Smooth muscle cell (in vitro differentiated cells): Measurements from ENCODE around the gene METRNL. TPM values are rescaled to one million over a fixed set of nuclear protein-coding genes. Genes with fewer than 3 reads are reported as not detected.
"Not testable (repeated sequence)": the region's sequence is repeated elsewhere in the genome, so short reads cannot be mapped to it uniquely, and the experiment has no call there.

Experiments used
- DNase-seq: peaks from one replicate; lab custom pipeline; 2025; ENCODE audit not compliant: unreplicated experiment; lab: John Stamatoyannopoulos, UW
- H2AFZ ChIP-seq: fragments of 200-600 bp; sonication (generic); 2 replicates; pipeline ENCODE4 v1.6.0; 2016; ENCODE audit warnings: antibody characterized with exemption, low read depth, mild to moderate bottlenecking
- H3F3A ChIP-seq: fragments of 200-600 bp; sonication (generic); 2 replicates; pipeline ENCODE4 v1.6.0; 2017; ENCODE audit warnings: antibody characterized with exemption, low read depth
- H3K27ac ChIP-seq: fragments of 200-600 bp; sonication (generic); 2 replicates; pipeline ENCODE4 v1.5.1; 2016; ENCODE audit warnings: low read depth, mild to moderate bottlenecking
- H3K27me3 ChIP-seq: fragments of 200-600 bp; sonication (generic); 2 replicates; pipeline ENCODE4 v1.6.1; 2016; ENCODE audit warnings: low read depth, mild to moderate bottlenecking
- H3K36me3 ChIP-seq: fragments of 200-600 bp; sonication (generic); 2 replicates; pipeline ENCODE4 v1.5.1; 2016; ENCODE audit warnings: low read depth
- H3K4me1 ChIP-seq: fragments of 200-600 bp; sonication (generic); 2 replicates; pipeline ENCODE4 v1.5.1; 2016; ENCODE audit warnings: low read depth
- H3K4me2 ChIP-seq: fragments of 200-600 bp; sonication (generic); 2 replicates; pipeline ENCODE4 v1.6.0; 2016; ENCODE audit warnings: mild to moderate bottlenecking
- H3K4me3 ChIP-seq: fragments of 200-600 bp; sonication (generic); 2 replicates; pipeline ENCODE4 v1.5.1; 2016; ENCODE audit warnings: mild to moderate bottlenecking
- H3K79me2 ChIP-seq: fragments of 200-600 bp; sonication (generic); 2 replicates; pipeline ENCODE4 v1.6.0; 2016; ENCODE audit warnings: low read depth, mild to moderate bottlenecking
- H3K9ac ChIP-seq: fragments of 200-600 bp; sonication (generic); 2 replicates; pipeline ENCODE4 v1.6.0; 2016; ENCODE audit warnings: low read depth
- H3K9me3 ChIP-seq: fragments of 200-600 bp; sonication (generic); replicated peaks from 2 replicates; pipeline ENCODE4 v1.5.1; 2016; ENCODE audit warnings: low read depth
- H4K20me1 ChIP-seq: fragments of 200-600 bp; sonication (generic); 2 replicates; pipeline ENCODE4 v1.6.0; 2016; ENCODE audit warnings: low read depth
- WGBS: methylation state at CpG from one replicate; pipeline ENCODE4 v1.1.7; 2016; ENCODE audit warnings: low lambda C conversion rate; 5-methylcytosine and 5-hydroxymethylcytosine counted together
- polyA plus RNA-seq: library from polyadenylated mRNA; unstranded; fragments of >200 nt; fragmentation: Nextera tagmentation; extraction: Ambion mirVana; gene quantifications from 2 replicates; pipeline ENCODE4 v1.2.1, GENCODE V29; 2016
- total RNA-seq: library from RNA; depleted of rRNA; stranded (reverse); fragments of >200 nt; gene quantifications from 2 replicates; pipeline ENCODE4 v1.2.3, GENCODE V29; 2014
- TF ChIP-seq, protein P1 (sequence below): fragments of 200-600 bp; sonication (generic); IDR thresholded peaks from 2 replicates; pipeline ENCODE4 v1.5.1; 2017; ENCODE audit warnings: borderline replicate concordance, mild to moderate bottlenecking, antibody characterized with exemption; ENCODE audit not compliant: insufficient read depth, poor library complexity, severe bottlenecking

METRNL gene
- total and polyA plus RNA-seq, 2 experiments from 2014 or later: 55.6 to 98.1 TPM

DNA sequence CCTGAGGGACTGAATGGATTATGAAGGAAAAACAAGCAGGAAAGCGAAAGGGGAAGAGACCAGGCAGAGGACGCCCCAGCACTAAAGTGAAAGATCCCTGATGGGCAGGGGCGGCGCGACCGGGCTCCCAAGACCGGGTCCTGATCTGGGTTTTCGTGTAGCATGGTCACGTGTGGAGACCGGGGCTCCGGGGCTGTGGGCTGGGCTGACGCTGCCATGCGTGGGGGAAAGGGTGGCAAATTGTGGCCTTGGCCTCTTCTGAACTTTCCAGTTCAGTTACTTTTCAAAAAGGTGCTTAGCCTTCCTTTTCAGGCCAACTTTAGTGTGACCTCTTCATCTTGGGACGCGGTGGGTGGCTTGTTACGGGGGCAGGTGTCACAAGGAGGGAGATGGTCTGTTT lies 57.5 kb downstream of the METRNL start:
- no peak for DNase-seq
- H3K9me3 ChIP-seq: no peaks in the 10 kb centered on the region
- TF ChIP-seq, protein P1, sequence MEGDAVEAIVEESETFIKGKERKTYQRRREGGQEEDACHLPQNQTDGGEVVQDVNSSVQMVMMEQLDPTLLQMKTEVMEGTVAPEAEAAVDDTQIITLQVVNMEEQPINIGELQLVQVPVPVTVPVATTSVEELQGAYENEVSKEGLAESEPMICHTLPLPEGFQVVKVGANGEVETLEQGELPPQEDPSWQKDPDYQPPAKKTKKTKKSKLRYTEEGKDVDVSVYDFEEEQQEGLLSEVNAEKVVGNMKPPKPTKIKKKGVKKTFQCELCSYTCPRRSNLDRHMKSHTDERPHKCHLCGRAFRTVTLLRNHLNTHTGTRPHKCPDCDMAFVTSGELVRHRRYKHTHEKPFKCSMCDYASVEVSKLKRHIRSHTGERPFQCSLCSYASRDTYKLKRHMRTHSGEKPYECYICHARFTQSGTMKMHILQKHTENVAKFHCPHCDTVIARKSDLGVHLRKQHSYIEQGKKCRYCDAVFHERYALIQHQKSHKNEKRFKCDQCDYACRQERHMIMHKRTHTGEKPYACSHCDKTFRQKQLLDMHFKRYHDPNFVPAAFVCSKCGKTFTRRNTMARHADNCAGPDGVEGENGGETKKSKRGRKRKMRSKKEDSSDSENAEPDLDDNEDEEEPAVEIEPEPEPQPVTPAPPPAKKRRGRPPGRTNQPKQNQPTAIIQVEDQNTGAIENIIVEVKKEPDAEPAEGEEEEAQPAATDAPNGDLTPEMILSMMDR: no peak
- H3K27ac ChIP-seq: no peak overlapping the region
- H3K4me1 ChIP-seq: no peaks in the 10 kb centered on the region
- no peak overlapping the region for H3K4me2 ChIP-seq
- no peaks in the 10 kb centered on the region for H3K79me2 ChIP-seq
- H3K9ac ChIP-seq: no peak overlapping the region
- no peak overlapping the region for H3K4me3 ChIP-seq
- no peaks in the 10 kb centered on the region for H3F3A ChIP-seq
- H4K20me1 ChIP-seq: no peaks in the 10 kb centered on the region
- H2AFZ ChIP-seq: no peak overlapping the region
- H3K36me3 ChIP-seq: no peaks in the 10 kb centered on the region
- 92% methylated on average over 16 of the region's 16 CpGs for WGBS
- H3K27me3 ChIP-seq: no peaks in the 10 kb centered on the region

DNA sequence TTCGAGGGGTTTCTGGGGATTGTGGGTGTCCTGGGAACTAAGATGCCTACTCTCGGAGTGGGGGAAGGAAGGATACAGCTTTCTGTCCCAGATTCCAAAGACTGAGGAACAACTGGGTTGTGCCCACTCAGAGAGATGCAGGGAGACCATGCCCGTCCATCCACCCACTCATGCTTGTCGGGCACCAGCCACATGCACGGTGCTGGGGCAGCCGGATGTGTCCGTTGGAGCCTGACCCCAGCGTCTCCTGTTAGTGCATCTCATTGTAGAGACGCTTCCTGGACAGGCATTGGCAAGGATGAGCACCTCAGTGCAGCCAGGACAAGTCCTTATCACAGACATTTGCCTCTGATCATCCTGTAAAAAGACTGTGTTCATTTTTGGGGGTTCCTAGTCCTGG lies 58.1 kb downstream of the METRNL start:
- H3K9me3 ChIP-seq: no peaks in the 10 kb centered on the region
- no peaks in the 10 kb centered on the region for H3F3A ChIP-seq
- no peak overlapping the region for H3K4me2 ChIP-seq
- no peaks in the 10 kb centered on the region for H4K20me1 ChIP-seq
- no peak for DNase-seq
- no peaks in the 10 kb centered on the region for H3K79me2 ChIP-seq
- no peak overlapping the region for H3K4me3 ChIP-seq
- WGBS: 92% methylated on average over 9 of the region's 9 CpGs
- H3K27me3 ChIP-seq: no peaks in the 10 kb centered on the region
- H2AFZ ChIP-seq: no peak overlapping the region
- H3K36me3 ChIP-seq: no peaks in the 10 kb centered on the region
- TF ChIP-seq, protein P1: no peak
- H3K27ac ChIP-seq: no peak overlapping the region
- H3K9ac ChIP-seq: no peak overlapping the region
- H3K4me1 ChIP-seq: no peaks in the 10 kb centered on the region

DNA sequence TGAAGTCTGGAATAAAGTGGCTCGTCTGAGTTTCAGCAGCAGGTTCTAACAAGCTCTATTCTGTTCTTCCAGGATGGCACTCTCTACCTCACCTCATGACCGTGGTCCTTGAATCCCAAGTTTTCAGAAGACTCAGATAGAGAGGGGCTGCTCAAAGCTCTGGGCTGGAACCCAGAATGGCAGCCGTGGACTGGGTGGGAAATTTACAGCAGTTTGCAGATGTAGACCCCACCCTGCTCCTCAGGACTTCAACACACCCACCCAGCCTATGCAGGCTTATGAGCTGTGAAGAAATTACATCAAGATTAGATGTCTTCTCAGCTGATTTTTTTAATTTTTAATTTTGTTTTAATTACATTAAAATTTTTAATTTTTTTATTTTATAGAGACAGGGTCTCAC lies 59.4 kb downstream of the METRNL start:
- TF ChIP-seq, protein P1: no peak
- H3K9ac ChIP-seq: no peak overlapping the region
- no peaks in the 10 kb centered on the region for H3K36me3 ChIP-seq
- no peaks in the 10 kb centered on the region for H3K9me3 ChIP-seq
- H4K20me1 ChIP-seq: no peaks in the 10 kb centered on the region
- H3K4me3 ChIP-seq: no peak overlapping the region
- H3K27me3 ChIP-seq: no peaks in the 10 kb centered on the region
- DNase-seq: no peak
- H3K4me1 ChIP-seq: no peaks in the 10 kb centered on the region
- no peak overlapping the region for H3K4me2 ChIP-seq
- no peak overlapping the region for H2AFZ ChIP-seq
- H3F3A ChIP-seq: no peaks in the 10 kb centered on the region
- 91% methylated on average over 3 of the region's 3 CpGs for WGBS
- H3K27ac ChIP-seq: no peak overlapping the region
- no peaks in the 10 kb centered on the region for H3K79me2 ChIP-seq

DNA sequence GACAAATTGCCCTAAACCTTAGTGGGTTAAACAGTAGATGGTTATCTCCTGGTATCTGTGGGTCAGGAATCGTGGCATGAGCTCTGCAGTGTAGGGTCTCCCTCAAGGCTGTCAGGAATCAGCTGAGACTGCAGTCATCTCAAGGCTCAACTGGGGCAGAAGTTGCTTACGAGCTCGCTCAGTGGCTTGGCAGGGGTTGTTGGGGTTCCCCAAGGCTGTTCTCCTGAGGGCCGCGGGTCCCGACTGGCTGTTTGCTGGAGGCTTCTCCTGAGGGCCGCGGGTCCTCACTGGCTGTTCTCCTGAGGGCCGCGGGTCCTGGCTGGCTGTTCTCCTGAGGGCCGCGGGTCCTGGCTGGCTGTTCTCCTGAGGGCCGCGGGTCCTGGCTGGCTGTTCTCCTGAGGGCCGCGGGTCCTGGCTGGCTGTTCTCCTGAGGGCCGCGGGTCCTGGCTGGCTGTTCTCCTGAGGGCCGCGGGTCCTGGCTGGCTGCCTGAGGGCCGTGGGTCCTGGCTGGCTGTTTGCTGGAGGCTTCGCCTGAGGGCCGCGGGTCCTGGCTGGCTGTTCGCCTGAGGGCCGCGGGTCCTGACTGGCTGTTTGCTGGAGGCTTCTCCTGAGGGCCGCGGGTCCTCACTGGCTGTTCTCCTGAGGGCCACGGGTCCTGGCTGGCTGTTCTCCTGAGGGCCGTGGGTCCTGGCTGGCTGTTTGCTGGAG lies 60.3 kb downstream of the METRNL start:
- not testable (repeated sequence) for H3K27ac ChIP-seq, H3K27me3 ChIP-seq, H4K20me1 ChIP-seq, H3F3A ChIP-seq, H3K36me3 ChIP-seq, H2AFZ ChIP-seq, H3K79me2 ChIP-seq, H3K4me3 ChIP-seq, H3K4me2 ChIP-seq, H3K9ac ChIP-seq, DNase-seq, H3K4me1 ChIP-seq, H3K9me3 ChIP-seq
- WGBS: 95% methylated on average over 27 of the region's 31 CpGs

DNA sequence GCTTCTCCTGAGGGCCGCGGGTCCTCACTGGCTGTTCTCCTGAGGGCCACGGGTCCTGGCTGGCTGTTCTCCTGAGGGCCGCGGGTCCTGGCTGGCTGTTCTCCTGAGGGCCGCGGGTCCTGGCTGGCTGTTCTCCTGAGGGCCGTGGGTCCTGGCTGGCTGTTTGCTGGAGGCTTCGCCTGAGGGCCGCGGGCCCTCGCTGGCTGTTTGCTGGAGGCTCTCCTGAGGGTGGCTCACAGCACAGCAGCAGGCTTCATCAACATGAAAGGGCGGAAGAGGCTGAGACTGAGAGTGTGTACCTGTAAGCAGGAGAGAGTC lies 60.8 kb downstream of the METRNL start:
- not testable (repeated sequence) for H4K20me1 ChIP-seq, H3K9me3 ChIP-seq, H3K4me3 ChIP-seq, H3K4me1 ChIP-seq, H3F3A ChIP-seq, DNase-seq, H3K27ac ChIP-seq, H3K36me3 ChIP-seq, H2AFZ ChIP-seq, H3K4me2 ChIP-seq, H3K79me2 ChIP-seq, H3K9ac ChIP-seq, H3K27me3 ChIP-seq
- 95% methylated on average over 13 of the region's 13 CpGs for WGBS
